ENCODE data around the gene NPAS3.

The NPAS3 gene

DNA sequence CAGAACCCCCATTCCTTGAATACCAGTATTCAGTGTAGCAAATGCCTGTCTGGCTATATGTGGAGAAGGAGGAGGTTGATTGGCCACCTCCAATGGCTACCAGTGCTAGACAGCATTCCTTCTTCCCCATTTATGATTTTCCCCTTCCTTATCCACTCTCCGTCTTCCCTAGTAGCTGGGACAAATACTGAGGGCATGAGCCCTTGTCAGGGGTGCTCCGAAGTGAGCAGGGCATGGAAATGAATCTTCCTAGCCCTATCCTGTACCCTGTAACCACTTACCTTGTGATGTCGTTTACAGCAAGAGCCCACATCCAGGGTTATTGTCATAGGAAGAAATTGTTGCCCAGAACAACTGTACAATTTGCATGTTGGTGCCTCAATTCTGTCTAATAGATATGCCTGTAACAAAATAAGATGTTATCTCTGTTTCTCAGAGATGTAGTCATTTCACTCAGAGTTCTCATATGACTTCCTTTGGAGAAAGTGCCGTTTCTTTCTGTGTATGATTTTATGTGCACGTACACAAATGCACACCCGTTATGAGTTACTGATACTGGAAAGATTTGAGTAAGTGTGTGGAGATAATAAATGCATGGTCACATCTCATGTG, 588.5 kb downstream of the NPAS3 start:
- H3K4ac ChIP-seq (ENCODE audit: low read depth, low read length): no peak overlapping the region
- no peaks in the 10 kb centered on the region for H3K36me3 ChIP-seq (ENCODE audit: control insufficient read depth in 1 of 2, insufficient read depth in 2 of 2, low read length in 2 of 2)
- no peak overlapping the region for H2AK5ac ChIP-seq (ENCODE audit: low read length)
- H4K12ac ChIP-seq (ENCODE audit: low read depth, low read length): no peak overlapping the region
- no peak for DNase-seq
- no peak overlapping the region for H4K8ac ChIP-seq (ENCODE audit: low read depth, low read length)
- H3K79me2 ChIP-seq (ENCODE audit: control insufficient read depth, insufficient read depth, low read length, poor library complexity): no peaks in the 10 kb centered on the region
- no peak overlapping the region for H3K27ac ChIP-seq (ENCODE audit: low read depth, low read length)
- no peak overlapping the region for H2AFZ ChIP-seq (ENCODE audit: insufficient read depth, low read length, poor library complexity)
- H3K9me3 ChIP-seq (ENCODE audit: insufficient read depth, low read depth, low read length): no peaks in the 10 kb centered on the region
- no CpG with 5 or more reads among the region's 6 CpGs for WGBS (ENCODE audit: extremely low coverage, insufficient coverage, insufficient read length)
- no peaks in the 10 kb centered on the region for H3K79me1 ChIP-seq (ENCODE audit: low read length)
- H3K4me3 ChIP-seq (ENCODE audit: low read depth, low read length): no peak overlapping the region
- H2BK12ac ChIP-seq (ENCODE audit: low read length): no peak overlapping the region
- no peak overlapping the region for H2BK120ac ChIP-seq (ENCODE audit: insufficient read depth, low read length, poor library complexity)
- H3K27me3 ChIP-seq (ENCODE audit: insufficient read depth, low read length): no peaks in the 10 kb centered on the region
- no peak overlapping the region for H4K91ac ChIP-seq (ENCODE audit: low read depth, low read length)
- H3K9ac ChIP-seq (ENCODE audit: low read length): no peak overlapping the region
- H3K14ac ChIP-seq (ENCODE audit: low read length): no peak overlapping the region
- no peak overlapping the region for H3K23ac ChIP-seq (ENCODE audit: low read length)
- no peak overlapping the region for H3K18ac ChIP-seq (ENCODE audit: low read length)
- H2BK5ac ChIP-seq (ENCODE audit: low read depth, low read length, poor library complexity): no peak overlapping the region
- no peak overlapping the region for H3K4me2 ChIP-seq (ENCODE audit: low read length)
- no peaks in the 10 kb centered on the region for H3K4me1 ChIP-seq (ENCODE audit: control insufficient read depth in 1 of 2, insufficient read depth in 2 of 2, low read length in 2 of 2)

- no peak for DNase-seq
- no peak overlapping the region for H3K23ac ChIP-seq (ENCODE audit: low read length)
- no peaks in the 10 kb centered on the region for H3K4me1 ChIP-seq (ENCODE audit: control insufficient read depth in 1 of 2, insufficient read depth in 2 of 2, low read length in 2 of 2)
- H3K4me3 ChIP-seq (ENCODE audit: low read depth, low read length): no peak overlapping the region
- H4K12ac ChIP-seq (ENCODE audit: low read depth, low read length): no peak overlapping the region
- no CpG with 5 or more reads among the region's 4 CpGs for WGBS (ENCODE audit: extremely low coverage, insufficient coverage, insufficient read length)
- H4K8ac ChIP-seq (ENCODE audit: low read depth, low read length): no peak overlapping the region
- H3K14ac ChIP-seq (ENCODE audit: low read length): no peak overlapping the region
- no peak overlapping the region for H2BK5ac ChIP-seq (ENCODE audit: low read depth, low read length, poor library complexity)
- no peaks in the 10 kb centered on the region for H3K36me3 ChIP-seq (ENCODE audit: control insufficient read depth in 1 of 2, insufficient read depth in 2 of 2, low read length in 2 of 2)
- H3K79me1 ChIP-seq (ENCODE audit: low read length): no peaks in the 10 kb centered on the region
- H4K91ac ChIP-seq (ENCODE audit: low read depth, low read length): no peak overlapping the region
- H3K4me2 ChIP-seq (ENCODE audit: low read length): no peak overlapping the region
- no peak overlapping the region for H2AFZ ChIP-seq (ENCODE audit: insufficient read depth, low read length, poor library complexity)
- no peak overlapping the region for H3K27ac ChIP-seq (ENCODE audit: low read depth, low read length)
- no peaks in the 10 kb centered on the region for H3K9me3 ChIP-seq (ENCODE audit: insufficient read depth, low read depth, low read length)
- no peaks in the 10 kb centered on the region for H3K79me2 ChIP-seq (ENCODE audit: control insufficient read depth, insufficient read depth, low read length, poor library complexity)
- no peak overlapping the region for H3K18ac ChIP-seq (ENCODE audit: low read length)
- no peak overlapping the region for H2AK5ac ChIP-seq (ENCODE audit: low read length)
- no peak overlapping the region for H3K9ac ChIP-seq (ENCODE audit: low read length)
- H2BK12ac ChIP-seq (ENCODE audit: low read length): no peak overlapping the region
- no peaks in the 10 kb centered on the region for H3K27me3 ChIP-seq (ENCODE audit: insufficient read depth, low read length)
- H3K4ac ChIP-seq (ENCODE audit: low read depth, low read length): no peak overlapping the region
- H2BK120ac ChIP-seq (ENCODE audit: insufficient read depth, low read length, poor library complexity): no peak overlapping the region
These were observed 590.0 kb downstream of the NPAS3 start for GRCh38 chr14:33528655-33529054.

GRCh38 chr14:33529787-33530757, 591.4 kb downstream of the NPAS3 start:
- H3K18ac ChIP-seq (ENCODE audit: low read length): no peak overlapping the region
- no peak overlapping the region for H3K14ac ChIP-seq (ENCODE audit: low read length)
- no peak overlapping the region for H4K12ac ChIP-seq (ENCODE audit: low read depth, low read length)
- H2AFZ ChIP-seq (ENCODE audit: insufficient read depth, low read length, poor library complexity): no peak overlapping the region
- no peaks in the 10 kb centered on the region for H3K9me3 ChIP-seq (ENCODE audit: insufficient read depth, low read depth, low read length)
- no peaks in the 10 kb centered on the region for H3K36me3 ChIP-seq (ENCODE audit: control insufficient read depth in 1 of 2, insufficient read depth in 2 of 2, low read length in 2 of 2)
- no peak overlapping the region for H2AK5ac ChIP-seq (ENCODE audit: low read length)
- no peak overlapping the region for H3K23ac ChIP-seq (ENCODE audit: low read length)
- H3K4me1 ChIP-seq (ENCODE audit: control insufficient read depth in 1 of 2, insufficient read depth in 2 of 2, low read length in 2 of 2): no peaks in the 10 kb centered on the region
- H3K27ac ChIP-seq (ENCODE audit: low read depth, low read length): no peak overlapping the region
- H2BK5ac ChIP-seq (ENCODE audit: low read depth, low read length, poor library complexity): no peak overlapping the region
- H3K4me2 ChIP-seq (ENCODE audit: low read length): no peak overlapping the region
- H3K27me3 ChIP-seq (ENCODE audit: insufficient read depth, low read length): no peaks in the 10 kb centered on the region
- no peak overlapping the region for H3K9ac ChIP-seq (ENCODE audit: low read length)
- H4K91ac ChIP-seq (ENCODE audit: low read depth, low read length): no peak overlapping the region
- no peak overlapping the region for H3K4ac ChIP-seq (ENCODE audit: low read depth, low read length)
- no peaks in the 10 kb centered on the region for H3K79me1 ChIP-seq (ENCODE audit: low read length)
- WGBS (ENCODE audit: extremely low coverage, insufficient coverage, insufficient read length): no CpG with 5 or more reads among the region's 11 CpGs
- DNase-seq: no peak
- no peak overlapping the region for H2BK12ac ChIP-seq (ENCODE audit: low read length)
- no peak overlapping the region for H3K4me3 ChIP-seq (ENCODE audit: low read depth, low read length)
- H2BK120ac ChIP-seq (ENCODE audit: insufficient read depth, low read length, poor library complexity): no peak overlapping the region
- no peaks in the 10 kb centered on the region for H3K79me2 ChIP-seq (ENCODE audit: control insufficient read depth, insufficient read depth, low read length, poor library complexity)
- no peak overlapping the region for H4K8ac ChIP-seq (ENCODE audit: low read depth, low read length)

DNA sequence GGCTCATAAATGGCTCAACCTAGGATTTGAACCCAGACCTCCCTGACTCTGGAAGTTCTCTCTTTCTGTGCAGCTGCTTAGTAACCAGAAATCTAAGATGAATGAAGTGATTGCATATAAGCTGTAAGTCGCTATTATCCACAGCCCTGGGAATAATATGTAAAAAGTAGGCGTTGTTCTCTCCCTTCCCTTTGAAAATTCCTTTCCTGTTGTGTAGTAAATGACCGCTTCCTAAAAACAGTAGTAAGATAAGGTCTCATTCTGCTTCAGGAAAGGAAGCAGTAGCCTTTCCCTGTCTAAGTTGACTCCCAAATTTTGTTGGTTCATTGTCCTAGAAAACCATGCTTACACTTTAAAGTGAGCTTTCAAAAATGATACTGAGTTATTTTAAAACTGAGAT, 593.9 kb downstream of the NPAS3 start:
- Histone ChIP-seq H3K4me1 (ENCODE audit: control insufficient read depth in 1 of 2, insufficient read depth in 2 of 2, low read length in 2 of 2) (no peaks in the 10 kb centered on the region), H4K8ac (ENCODE audit: low read depth, low read length) (no peak overlapping the region), H3K36me3 (ENCODE audit: control insufficient read depth in 1 of 2, insufficient read depth in 2 of 2, low read length in 2 of 2) (no peaks in the 10 kb centered on the region), H2BK5ac (ENCODE audit: low read depth, low read length, poor library complexity) (no peak overlapping the region), H3K23ac (ENCODE audit: low read length) (no peak overlapping the region), H3K4me3 (ENCODE audit: low read depth, low read length) (no peak overlapping the region), H3K4me2 (ENCODE audit: low read length) (no peak overlapping the region), H3K9me3 (ENCODE audit: insufficient read depth, low read depth, low read length) (no peaks in the 10 kb centered on the region), H2BK120ac (ENCODE audit: insufficient read depth, low read length, poor library complexity) (no peak overlapping the region), H3K27me3 (ENCODE audit: insufficient read depth, low read length) (no peaks in the 10 kb centered on the region), H3K14ac (ENCODE audit: low read length) (no peak overlapping the region), H3K18ac (ENCODE audit: low read length) (no peak overlapping the region), H4K12ac (ENCODE audit: low read depth, low read length) (no peak overlapping the region), H3K79me2 (ENCODE audit: control insufficient read depth, insufficient read depth, low read length, poor library complexity) (no peaks in the 10 kb centered on the region), H4K91ac (ENCODE audit: low read depth, low read length) (no peak overlapping the region), H2AK5ac (ENCODE audit: low read length) (no peak overlapping the region), H2AFZ (ENCODE audit: insufficient read depth, low read length, poor library complexity) (no peak overlapping the region), H2BK12ac (ENCODE audit: low read length) (no peak overlapping the region), H3K27ac (ENCODE audit: low read depth, low read length) (no peak overlapping the region), H3K4ac (ENCODE audit: low read depth, low read length) (no peak overlapping the region), H3K79me1 (ENCODE audit: low read length) (no peaks in the 10 kb centered on the region), H3K9ac (ENCODE audit: low read length) (no peak overlapping the region)
- no CpG with 5 or more reads among the region's 3 CpGs for WGBS (ENCODE audit: extremely low coverage, insufficient coverage, insufficient read length)
- DNase-seq: no peak

Measured in trophoblast cell (in vitro differentiated cells and primary cell).